Measurements from ENCODE around the gene HOXA3.

DNA sequence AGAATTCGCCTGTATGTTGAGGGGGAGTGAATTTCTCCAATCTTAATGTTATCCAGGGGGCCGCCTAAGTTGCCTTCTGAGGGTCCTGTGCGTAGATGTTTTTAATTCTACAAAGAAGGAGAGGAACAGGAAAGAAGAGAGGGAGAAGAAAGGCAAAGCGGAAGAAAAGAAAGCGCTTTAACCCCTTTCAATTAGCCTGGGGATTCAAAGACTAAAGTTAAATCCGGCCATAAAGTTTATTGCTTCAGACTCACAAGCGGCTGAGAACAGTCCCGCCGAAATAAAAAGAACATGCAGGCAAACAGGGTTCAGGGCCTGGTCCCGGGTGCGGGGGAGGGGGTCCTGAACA lies 13.4 kb downstream of the HOXA3 start:
- no peak for TF ChIP-seq POLR2A (IDR thresholded peaks at IDR 0.05)
- TF ChIP-seq, protein P1, sequence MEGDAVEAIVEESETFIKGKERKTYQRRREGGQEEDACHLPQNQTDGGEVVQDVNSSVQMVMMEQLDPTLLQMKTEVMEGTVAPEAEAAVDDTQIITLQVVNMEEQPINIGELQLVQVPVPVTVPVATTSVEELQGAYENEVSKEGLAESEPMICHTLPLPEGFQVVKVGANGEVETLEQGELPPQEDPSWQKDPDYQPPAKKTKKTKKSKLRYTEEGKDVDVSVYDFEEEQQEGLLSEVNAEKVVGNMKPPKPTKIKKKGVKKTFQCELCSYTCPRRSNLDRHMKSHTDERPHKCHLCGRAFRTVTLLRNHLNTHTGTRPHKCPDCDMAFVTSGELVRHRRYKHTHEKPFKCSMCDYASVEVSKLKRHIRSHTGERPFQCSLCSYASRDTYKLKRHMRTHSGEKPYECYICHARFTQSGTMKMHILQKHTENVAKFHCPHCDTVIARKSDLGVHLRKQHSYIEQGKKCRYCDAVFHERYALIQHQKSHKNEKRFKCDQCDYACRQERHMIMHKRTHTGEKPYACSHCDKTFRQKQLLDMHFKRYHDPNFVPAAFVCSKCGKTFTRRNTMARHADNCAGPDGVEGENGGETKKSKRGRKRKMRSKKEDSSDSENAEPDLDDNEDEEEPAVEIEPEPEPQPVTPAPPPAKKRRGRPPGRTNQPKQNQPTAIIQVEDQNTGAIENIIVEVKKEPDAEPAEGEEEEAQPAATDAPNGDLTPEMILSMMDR (IDR thresholded peaks at IDR 0.05 in 8 of 11, conservative IDR thresholded peaks at IDR 0.05 in 3 of 11), result no peak
- TF ChIP-seq POLR2AphosphoS5 (IDR thresholded peaks at IDR 0.05), result no peak

Measured in spleen (tissue), 7 donors.